Stimulated activated naive CD8-positive, alpha-beta T cell treated with anti-CD3 and anti-CD28 coated beads, Interleukin-15, Interleukin-2, amounts not matched to agents 100 ng/mL and 50 ng/mL, for 24 hours (primary cell): Measurements from ENCODE around the gene PCARE.
A peak's percentile ranks its signal among the peaks of the same experiment; 100 is the strongest.

ENCODE experiments used
- H3K27ac Mint-ChIP-seq: one replicate; pipeline ENCODE4 v1.8.0; 2021; ENCODE audit warnings: mild to moderate bottlenecking, mixed read lengths
- H3K27me3 Mint-ChIP-seq: one replicate; pipeline ENCODE4 v1.8.0; 2021; ENCODE audit warnings: mixed read lengths
- H3K36me3 Mint-ChIP-seq: one replicate; pipeline ENCODE4 v1.8.0; 2021; ENCODE audit warnings: low read depth, mixed read lengths
- H3K4me1 Mint-ChIP-seq: one replicate; pipeline ENCODE4 v1.8.0; 2021; ENCODE audit warnings: low read depth, mixed read lengths
- H3K4me3 Mint-ChIP-seq: one replicate; pipeline ENCODE4 v1.8.0; 2021; ENCODE audit warnings: mild to moderate bottlenecking, mixed read lengths
- H3K9me3 Mint-ChIP-seq: one replicate; pipeline ENCODE4 v1.8.0; 2021; ENCODE audit warnings: mixed read lengths

PCARE gene

DNA sequence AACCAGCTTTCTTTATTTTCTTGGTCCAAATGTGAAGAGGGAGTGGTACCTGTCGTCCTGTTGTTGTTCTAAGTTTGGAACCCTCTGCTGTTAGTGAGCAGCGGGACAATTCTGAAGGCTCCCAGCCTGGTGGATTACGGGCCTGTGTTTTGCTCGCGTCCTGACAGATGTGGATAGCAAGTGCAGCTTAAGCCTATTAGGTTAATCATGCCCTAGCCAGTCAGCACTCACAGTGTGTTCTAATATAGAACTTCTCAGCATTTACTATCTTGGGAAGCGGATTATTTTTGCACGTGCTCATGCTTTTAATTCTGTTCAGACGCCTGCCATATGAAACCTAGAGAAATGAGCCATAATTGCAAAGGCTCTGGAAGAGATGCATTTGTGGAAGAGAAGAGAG is at the start of gene PCARE:
Gene PCARE (minus strand): TSS at position 113 of the 400 bp plus-strand sequence. CDS start 262 bp downstream, outside the sequence.
- H3K4me3 Mint-ChIP-seq = no peak within 1 kb of the TSS
- no peak within 1 kb of the TSS for H3K27ac Mint-ChIP-seq
- H3K4me1 Mint-ChIP-seq = no peaks in the 10 kb centered on the region
- no peaks in the 10 kb centered on the region for H3K36me3 Mint-ChIP-seq
- no peaks in the 10 kb centered on the region for H3K9me3 Mint-ChIP-seq
- H3K27me3 Mint-ChIP-seq = no peaks in the 10 kb centered on the region

DNA sequence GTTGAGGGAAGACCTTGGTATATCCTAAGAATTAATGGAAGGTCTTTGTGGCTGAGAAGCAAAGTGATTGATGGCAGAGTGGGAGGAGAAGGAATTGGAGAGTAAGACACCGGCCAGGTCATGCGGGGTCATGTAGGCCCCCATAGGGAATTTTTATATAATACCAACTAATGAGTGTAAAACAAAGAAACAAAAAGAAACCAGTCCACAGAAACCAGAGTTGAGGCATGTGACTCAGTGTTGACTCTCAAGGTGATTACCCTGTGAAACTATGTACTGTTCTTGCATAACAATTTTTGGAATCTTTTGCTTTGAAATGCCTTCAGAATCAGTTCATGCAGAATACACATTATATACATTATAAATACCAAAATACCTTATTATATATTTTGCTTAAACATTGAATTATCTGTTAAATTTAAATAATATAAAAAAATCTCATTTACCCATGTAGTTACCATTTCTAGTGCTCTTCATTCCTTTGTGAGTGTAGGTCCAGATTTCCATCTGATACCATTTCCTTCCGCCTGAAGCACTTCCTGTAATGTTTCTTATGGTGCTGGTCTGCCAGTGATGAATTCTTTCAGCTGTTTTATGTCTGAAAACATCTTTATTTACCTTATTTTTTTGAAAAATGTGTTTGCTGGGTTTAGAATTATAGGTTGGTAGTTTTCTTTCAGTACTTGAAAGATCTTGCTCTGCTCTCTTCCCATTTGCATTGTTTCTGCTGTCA is 49.5 kb upstream of the PCARE start:
- Mint-ChIP-seq H3K9me3 (peaks cover 13% of the 10 kb centered on the region), H3K4me3 (no peak overlapping the region), H3K27me3 (no peaks in the 10 kb centered on the region), H3K36me3 (peaks cover 63% of the 10 kb centered on the region), H3K27ac (peak overlapping the region; percentile 7), H3K4me1 (peaks cover 49% of the 10 kb centered on the region)

DNA sequence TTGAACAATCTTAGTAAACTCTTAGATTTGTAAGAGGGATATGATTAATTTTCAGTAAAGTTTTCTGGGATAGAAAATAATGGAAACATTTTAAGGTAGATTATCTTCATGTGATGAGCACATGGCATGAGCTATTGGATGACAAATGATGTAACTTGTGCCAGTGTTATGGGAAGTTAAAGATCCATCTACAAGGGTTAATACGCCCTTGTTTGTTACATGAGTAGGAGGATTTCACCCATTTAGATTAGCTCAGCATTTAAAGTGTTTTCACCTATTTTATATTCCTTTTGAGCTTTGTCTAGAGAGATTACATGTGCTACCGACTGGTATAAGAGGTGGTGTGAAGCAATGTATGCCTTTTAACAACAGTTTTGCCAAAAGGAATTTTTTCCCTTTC is 46.5 kb upstream of the PCARE start:
- H3K27me3 Mint-ChIP-seq = no peaks in the 10 kb centered on the region
- peaks cover 13% of the 10 kb centered on the region for H3K9me3 Mint-ChIP-seq
- no peak overlapping the region for H3K4me3 Mint-ChIP-seq
- H3K36me3 Mint-ChIP-seq = peaks cover 52% of the 10 kb centered on the region
- peaks cover 61% of the 10 kb centered on the region for H3K4me1 Mint-ChIP-seq
- H3K27ac Mint-ChIP-seq = no peak overlapping the region

DNA sequence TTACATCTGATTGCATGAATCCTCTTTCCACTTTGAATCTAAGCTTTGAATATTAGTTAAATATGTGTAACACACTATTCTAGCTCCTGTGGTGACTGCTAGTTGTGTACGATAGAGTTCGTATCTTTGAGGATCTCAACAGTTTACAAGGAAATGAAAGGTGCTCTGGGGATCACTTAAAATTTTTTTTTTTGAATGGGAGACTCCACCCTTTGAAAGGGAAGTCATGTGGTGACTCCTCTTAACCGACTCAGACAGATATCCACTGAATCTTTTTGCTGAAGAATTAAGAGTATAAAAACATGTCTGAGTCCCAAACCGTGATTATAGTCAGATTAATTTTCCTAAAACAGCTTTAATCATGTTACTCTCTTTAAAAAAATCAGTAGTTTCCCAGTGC is 44.9 kb upstream of the PCARE start:
- Mint-ChIP-seq H3K4me3 (no peak overlapping the region), H3K27me3 (no peaks in the 10 kb centered on the region), H3K27ac (no peak overlapping the region), H3K36me3 (peaks cover 36% of the 10 kb centered on the region), H3K9me3 (peaks cover 8% of the 10 kb centered on the region), H3K4me1 (peaks cover 58% of the 10 kb centered on the region)

DNA sequence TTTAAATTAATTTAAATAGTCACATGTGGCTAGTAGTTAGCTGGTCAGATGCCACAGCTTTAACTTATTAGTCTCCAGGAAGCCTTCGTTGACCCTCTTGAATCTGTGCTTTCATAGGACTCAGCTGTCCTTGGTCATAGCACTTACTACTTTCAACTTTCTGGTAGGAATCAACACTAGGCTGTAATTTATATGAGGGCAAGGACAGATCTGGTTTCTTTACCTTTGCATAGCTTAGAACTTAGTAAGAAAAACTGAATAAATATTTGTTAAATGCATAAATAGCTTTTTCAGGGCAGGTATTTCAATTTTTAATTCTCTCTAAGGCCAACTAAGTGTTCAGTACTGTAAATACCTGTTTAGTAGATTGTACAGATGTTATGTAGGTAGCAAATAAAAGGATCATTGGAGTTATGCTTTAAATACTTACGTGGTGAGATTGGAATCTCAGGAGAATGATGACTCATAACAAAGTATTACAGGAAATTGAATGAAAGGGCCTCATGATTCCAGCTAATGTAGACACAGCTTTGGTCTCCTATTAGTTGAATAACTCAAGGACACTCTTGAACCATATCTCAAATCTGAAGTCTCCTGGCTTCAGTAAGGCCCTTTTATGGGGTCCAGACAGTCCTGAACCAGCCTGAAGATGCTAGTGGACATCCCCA is 43.4 kb upstream of the PCARE start:
- peaks cover 46% of the 10 kb centered on the region for H3K4me1 Mint-ChIP-seq
- H3K36me3 Mint-ChIP-seq = peaks cover 22% of the 10 kb centered on the region
- no peaks in the 10 kb centered on the region for H3K9me3 Mint-ChIP-seq
- H3K27me3 Mint-ChIP-seq = no peaks in the 10 kb centered on the region
- no peak overlapping the region for H3K27ac Mint-ChIP-seq
- H3K4me3 Mint-ChIP-seq = peak overlapping the region; percentile 84

DNA sequence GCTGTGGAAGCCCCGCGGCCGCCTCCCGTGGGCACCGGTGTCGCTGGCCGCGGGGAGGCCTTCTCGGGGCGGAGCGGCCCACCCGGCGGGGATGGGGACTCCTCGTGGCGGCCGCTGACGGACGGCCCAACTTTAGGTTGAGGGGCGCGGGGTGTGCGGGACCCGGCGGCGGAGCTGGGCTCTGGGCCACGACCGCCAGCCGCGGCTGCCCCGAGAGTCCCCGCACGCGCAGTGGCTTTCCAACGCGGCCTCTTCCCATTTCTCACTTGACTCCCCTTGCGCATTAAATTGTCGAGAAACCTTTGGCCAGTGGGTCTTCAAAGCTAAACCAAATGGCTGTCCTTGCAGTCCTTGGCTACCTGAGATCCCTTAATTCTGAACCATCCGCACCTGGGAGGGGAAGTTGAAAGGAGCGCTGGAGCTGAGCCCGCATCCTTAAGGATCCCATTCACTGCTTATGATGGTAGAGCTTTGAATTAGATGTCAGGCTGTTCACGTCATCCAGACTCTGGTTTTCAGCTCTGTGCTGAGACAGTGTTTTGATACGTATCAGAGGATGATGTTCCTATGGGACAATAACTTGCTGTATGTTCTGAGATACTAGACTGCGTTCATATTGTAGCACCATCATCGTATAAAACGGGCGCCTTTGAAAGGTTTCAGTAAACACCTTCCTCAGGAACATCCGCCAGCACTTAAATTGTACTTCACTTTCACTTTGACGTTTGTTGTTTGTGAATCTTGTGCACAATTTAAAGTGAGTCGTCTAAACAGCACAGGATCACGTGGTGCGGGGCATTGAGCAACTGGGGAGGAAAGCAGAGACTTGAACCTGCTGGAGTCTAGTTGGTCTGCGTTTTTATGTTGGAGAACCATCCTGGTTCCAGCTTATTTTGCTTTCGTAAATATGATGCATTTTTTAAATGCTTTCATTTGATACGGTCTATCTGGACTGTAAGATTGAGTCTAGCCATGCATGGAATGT is 41.8 kb upstream of the PCARE start:
- H3K4me3 Mint-ChIP-seq = peak overlapping the region; percentile 84
- peak overlapping the region; percentile 91 for H3K27ac Mint-ChIP-seq
- H3K4me1 Mint-ChIP-seq = peaks cover 46% of the 10 kb centered on the region
- H3K36me3 Mint-ChIP-seq = peaks cover 7% of the 10 kb centered on the region
- no peaks in the 10 kb centered on the region for H3K27me3 Mint-ChIP-seq
- no peaks in the 10 kb centered on the region for H3K9me3 Mint-ChIP-seq

DNA sequence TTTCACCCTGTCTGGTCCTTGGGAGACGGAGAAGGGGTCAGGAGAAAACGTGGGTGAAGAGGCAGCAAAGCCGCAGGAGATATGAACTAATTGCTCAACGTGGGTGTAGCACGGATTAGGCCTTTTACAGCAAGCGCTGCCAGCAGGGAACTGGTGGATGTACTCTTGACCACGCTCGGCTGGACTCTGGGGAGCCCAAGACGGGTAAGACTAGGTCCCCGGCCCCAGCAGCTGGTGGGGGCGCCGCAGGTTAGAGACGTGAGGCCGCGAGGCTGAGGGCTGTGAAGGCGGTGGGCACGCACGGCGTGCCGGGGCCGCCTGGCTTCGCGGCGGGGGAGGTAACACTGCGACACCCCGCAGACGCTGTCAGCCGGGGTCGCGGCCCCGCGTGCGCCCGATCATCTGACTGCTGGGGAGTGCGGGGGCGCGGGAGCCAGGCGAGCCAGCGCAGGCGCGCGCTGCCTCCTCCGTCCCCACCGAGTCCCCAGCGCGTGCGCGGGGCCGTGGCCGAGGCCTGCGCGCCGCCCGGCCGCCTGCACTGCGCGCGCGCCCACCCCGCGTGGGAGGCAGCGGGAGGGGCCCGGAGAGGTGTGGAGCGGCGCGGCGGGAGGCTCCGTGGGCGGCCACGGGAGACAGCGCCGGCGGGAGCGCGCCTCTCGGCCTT is 40.8 kb upstream of the PCARE start, which contains the start of gene CLIP4:
Gene CLIP4 (plus strand): TSS at position 470 of the 664 bp plus-strand sequence. CDS start 5,974 bp downstream, outside the sequence.
- peaks cover 42% of the 10 kb centered on the region for H3K4me1 Mint-ChIP-seq
- peaks cover 4% of the 10 kb centered on the region for H3K36me3 Mint-ChIP-seq
- H3K4me3 Mint-ChIP-seq = peak within 1 kb of the TSS; percentile 84
- H3K9me3 Mint-ChIP-seq = no peaks in the 10 kb centered on the region
- peak within 1 kb of the TSS; percentile 91 for H3K27ac Mint-ChIP-seq
- H3K27me3 Mint-ChIP-seq = no peaks in the 10 kb centered on the region

DNA sequence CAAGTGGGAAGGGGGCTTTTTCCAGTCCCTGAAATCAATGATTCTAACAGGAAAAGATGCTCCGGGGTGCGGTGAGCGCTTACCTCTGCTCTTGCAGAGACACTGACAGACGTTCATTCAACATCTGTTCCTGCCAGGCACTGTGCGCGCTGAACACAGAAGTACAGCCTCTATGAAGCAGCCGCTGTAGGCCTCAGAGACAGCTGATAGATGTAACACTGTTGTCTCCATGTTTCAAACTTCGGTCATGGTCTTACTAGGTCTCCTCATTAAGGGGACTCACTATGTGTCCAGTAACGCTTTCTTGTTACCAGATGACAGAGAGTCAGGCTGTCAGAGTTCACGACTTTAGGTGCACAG is 40.2 kb upstream of the PCARE start:
- Mint-ChIP-seq H3K27me3 (no peaks in the 10 kb centered on the region), H3K4me1 (peaks cover 37% of the 10 kb centered on the region), H3K27ac (peak overlapping the region; percentile 86), H3K4me3 (peak overlapping the region; percentile 77), H3K9me3 (no peaks in the 10 kb centered on the region), H3K36me3 (peaks cover 4% of the 10 kb centered on the region)

DNA sequence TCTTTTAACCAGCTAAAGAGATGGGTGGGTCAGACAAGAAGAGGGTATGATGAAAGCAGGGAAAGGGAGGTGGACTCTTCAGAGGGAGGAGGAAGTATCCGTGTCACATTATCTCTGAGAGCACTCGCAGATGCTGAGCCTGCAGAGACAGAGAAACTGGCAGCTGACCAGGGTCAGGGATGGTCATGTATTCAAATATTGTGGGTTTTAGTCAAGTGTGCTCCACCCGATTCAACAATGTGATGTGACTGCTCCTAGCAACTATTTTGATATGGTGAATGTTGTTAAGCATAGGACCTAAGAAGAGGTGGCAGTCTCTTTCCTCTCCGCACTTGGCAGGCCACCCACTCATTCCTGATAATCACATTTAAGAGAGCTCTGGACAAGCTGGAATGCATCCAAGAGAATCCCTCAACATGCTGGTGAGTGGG is 39.6 kb upstream of the PCARE start:
- Mint-ChIP-seq H3K4me3 (peak overlapping the region; percentile 77), H3K27me3 (no peaks in the 10 kb centered on the region), H3K27ac (no peak overlapping the region), H3K36me3 (peaks cover 4% of the 10 kb centered on the region), H3K4me1 (peaks cover 31% of the 10 kb centered on the region), H3K9me3 (no peaks in the 10 kb centered on the region)

DNA sequence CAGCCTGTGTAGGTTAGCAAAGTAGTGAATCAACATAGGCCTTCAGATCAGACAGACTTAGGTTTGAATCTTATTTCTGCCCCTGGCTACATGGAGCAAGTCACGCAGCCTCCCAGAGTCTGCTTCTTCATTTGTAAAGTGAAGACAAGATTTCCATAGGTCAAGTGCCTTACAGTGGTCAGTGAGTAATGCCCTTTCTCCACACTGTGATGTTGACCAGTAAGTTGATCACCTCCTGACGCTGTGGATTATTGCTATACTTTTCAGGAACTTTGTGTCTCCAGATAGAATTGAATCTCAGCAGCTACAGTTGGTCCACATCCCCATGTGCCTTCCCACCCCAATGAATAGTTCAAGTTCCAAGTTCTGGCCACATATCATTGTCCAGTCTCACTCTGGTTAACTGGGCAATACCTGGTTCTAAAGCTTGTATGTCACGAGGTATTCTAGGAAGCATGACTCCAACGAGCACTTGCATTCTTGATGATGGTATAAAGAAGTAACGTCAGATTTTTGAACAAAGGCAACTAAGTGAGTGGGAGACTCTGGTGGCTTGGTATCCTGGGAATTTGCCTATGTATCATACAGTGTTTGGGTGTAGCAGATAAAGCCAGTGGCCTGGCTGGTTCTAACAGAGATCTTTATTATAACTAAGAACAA is 38.8 kb upstream of the PCARE start:
- Mint-ChIP-seq H3K36me3 (peaks cover 4% of the 10 kb centered on the region), H3K9me3 (no peaks in the 10 kb centered on the region), H3K27ac (no peak overlapping the region), H3K4me3 (no peak overlapping the region), H3K27me3 (no peaks in the 10 kb centered on the region), H3K4me1 (peaks cover 26% of the 10 kb centered on the region)

DNA sequence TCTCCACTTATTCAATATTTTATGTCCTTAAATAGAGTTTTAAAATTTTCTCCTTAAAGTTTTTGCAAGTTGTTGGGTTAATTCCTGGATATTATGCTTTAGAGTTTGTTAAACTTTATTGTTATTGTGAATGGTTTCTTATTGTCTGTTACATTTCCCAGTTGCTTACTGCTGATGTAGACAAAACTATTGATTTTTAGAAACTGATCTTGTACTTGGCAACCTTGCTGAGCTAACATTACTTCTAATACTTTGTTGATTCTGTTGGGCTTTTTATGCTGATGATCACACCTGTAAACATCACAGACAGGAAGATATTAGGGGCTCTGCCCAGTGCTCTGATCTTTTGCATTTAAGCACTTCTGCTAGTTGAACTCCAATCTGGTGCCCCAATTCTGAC is 38.1 kb upstream of the PCARE start:
- Mint-ChIP-seq H3K4me1 (peaks cover 18% of the 10 kb centered on the region), H3K27ac (no peak overlapping the region), H3K36me3 (peaks cover 4% of the 10 kb centered on the region), H3K4me3 (no peak overlapping the region), H3K9me3 (no peaks in the 10 kb centered on the region), H3K27me3 (no peaks in the 10 kb centered on the region)

DNA sequence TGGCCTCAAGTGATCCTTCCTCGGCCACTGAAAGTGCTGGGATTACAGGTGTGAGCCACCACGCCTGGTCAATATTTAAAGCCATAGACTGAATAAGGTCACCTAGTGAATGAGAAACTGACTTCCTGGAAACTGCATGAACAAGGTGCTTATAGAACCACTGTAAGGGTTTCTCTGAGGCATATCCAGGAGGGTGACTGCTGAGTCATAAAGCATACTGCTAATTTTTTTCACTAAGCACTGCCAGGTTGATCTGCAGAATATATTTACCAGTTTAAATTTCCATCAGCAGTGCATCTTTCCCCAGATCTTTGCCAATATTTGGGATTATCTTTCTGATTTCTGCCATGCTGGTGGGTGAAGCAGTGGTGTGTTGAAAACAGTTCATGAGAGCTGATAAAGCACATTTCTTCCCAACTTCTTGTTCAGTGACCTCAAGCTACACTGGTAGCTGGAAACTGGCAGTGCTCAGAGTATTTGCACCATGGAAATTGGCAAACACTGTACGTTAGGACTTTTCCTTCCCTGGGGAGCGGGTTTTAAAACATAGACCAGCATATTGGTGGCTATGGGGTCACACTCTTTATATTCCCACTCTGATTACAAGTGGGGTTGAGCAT is 36.7 kb upstream of the PCARE start:
- Mint-ChIP-seq H3K4me3 (no peak overlapping the region), H3K27me3 (no peaks in the 10 kb centered on the region), H3K9me3 (no peaks in the 10 kb centered on the region), H3K36me3 (no peaks in the 10 kb centered on the region), H3K27ac (no peak overlapping the region), H3K4me1 (peaks cover 7% of the 10 kb centered on the region)

DNA sequence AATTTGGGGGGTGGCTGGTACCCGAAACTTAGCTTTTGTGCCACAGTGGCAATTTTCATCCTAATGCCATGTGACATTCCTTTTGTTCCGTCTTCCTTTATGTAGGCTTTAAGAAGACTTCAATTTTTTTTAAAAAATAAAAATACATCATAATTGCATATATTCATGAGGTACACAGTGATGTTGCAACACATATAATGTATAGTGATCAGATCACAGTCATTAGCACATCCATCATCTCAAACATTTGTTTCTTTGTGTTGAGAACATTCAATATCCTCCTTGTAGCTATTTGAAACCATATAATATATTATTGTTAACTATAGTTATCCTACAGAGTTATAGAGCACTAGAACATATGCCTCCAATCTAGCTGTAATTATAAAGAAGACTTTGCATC is 34.9 kb upstream of the PCARE start:
- Mint-ChIP-seq H3K4me3 (no peak overlapping the region), H3K27ac (no peak overlapping the region), H3K27me3 (no peaks in the 10 kb centered on the region), H3K9me3 (no peaks in the 10 kb centered on the region), H3K36me3 (no peaks in the 10 kb centered on the region), H3K4me1 (peaks cover 3% of the 10 kb centered on the region)

DNA sequence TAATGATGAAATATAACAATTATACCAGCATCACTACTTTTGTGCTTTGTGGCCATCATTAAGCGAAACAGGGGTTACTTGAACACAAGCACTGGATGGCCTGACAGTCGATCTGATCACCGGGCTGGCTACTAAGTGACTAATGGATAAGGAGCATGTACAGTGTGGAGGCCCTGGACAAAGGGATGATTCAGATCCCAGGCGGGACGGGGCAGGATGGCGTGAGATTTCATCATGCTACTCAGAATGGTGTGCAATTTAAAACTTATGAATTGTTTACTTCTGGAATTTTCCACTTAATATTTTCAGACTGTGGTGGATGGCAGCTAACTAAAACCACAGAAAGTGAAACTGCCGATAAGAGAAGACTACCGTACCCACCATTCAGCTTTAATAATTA is 33.9 kb upstream of the PCARE start:
- Mint-ChIP-seq H3K27ac (no peak overlapping the region), H3K9me3 (no peaks in the 10 kb centered on the region), H3K4me1 (peaks cover 3% of the 10 kb centered on the region), H3K36me3 (no peaks in the 10 kb centered on the region), H3K27me3 (no peaks in the 10 kb centered on the region), H3K4me3 (no peak overlapping the region)
